Naive thymus-derived CD8-positive, alpha-beta T cell (primary cell): Measurements from ENCODE around the gene CYP4F22. TPM values are rescaled to one million over a fixed set of nuclear protein-coding genes. Genes with fewer than 3 reads are reported as not detected.
"Not testable (repeated sequence)": the region's sequence is repeated elsewhere in the genome, so short reads cannot be mapped to it uniquely, and the experiment has no call there.

Source experiments
- ATAC-seq, 2 donors: fragments of 150-1000 bp; cut with Tn5 transposase in 1 of 2; sonication (Bioruptor Pico), chemical (Tn5 transposase) in 1 of 2; 1 replicate in 1 of 2; 2 replicates in 1 of 2; pipeline ENCODE4 v1.10.0; 2021; ENCODE audit warnings: mild to moderate bottlenecking in 2 of 2, moderate library complexity in 2 of 2
- POLR2A ChIA-PET: fragments of 350-600 bp; sonication (Branson Sonifier 250); formaldehyde crosslinking; loops from one replicate; lab custom pipeline; 2021; ENCODE audit warnings: antibody characterized with exemption; lab: Charles Lee
- DNase-seq, 10 donors: peaks; one replicate each; pipeline versions ENCODE4 v3.0.0 to v3.0.0-alpha.2; 2020 to 2022
- H3K27ac Mint-ChIP-seq, 10 donors: one replicate each; pipeline ENCODE4 v1.8.0; 2020 to 2022; ENCODE audit warnings: mild to moderate bottlenecking in 10 of 10, mixed read lengths in 10 of 10, moderate library complexity in 4 of 10, inconsistent platforms in 1 of 10
- H3K27me3 Mint-ChIP-seq, 5 donors: one replicate each; pipeline ENCODE4 v1.8.0; 2021 to 2022; ENCODE audit warnings: mixed read lengths in 5 of 5
- H3K36me3 Mint-ChIP-seq, 3 donors: one replicate each; pipeline ENCODE4 v1.8.0; 2020 to 2022; ENCODE audit warnings: mixed read lengths in 3 of 3, mild to moderate bottlenecking in 2 of 3, inconsistent platforms in 1 of 3
- H3K4me1 Mint-ChIP-seq, 4 donors: one replicate each; pipeline ENCODE4 v1.8.0; 2021 to 2022; ENCODE audit warnings: mixed read lengths in 4 of 4
- H3K4me3 Mint-ChIP-seq, 10 donors: one replicate each; pipeline ENCODE4 v1.8.0; 2020 to 2022; ENCODE audit warnings: mild to moderate bottlenecking in 10 of 10, mixed read lengths in 10 of 10, moderate library complexity in 6 of 10, inconsistent platforms in 1 of 10
- H3K9me3 Mint-ChIP-seq, 9 donors: one replicate each; pipeline ENCODE4 v1.8.0; 2020 to 2022; ENCODE audit warnings: mixed read lengths in 9 of 9, mild to moderate bottlenecking in 3 of 9, inconsistent platforms in 1 of 9, moderate library complexity in 1 of 9
- polyA plus RNA-seq, 3 donors: library from polyadenylated mRNA; unstranded; fragments of 300-500 nt; fragmentation: Illumina TruSeq; gene quantifications; one replicate each; pipeline ENCODE4 v1.2.3, GENCODE V29; 2021
- total RNA-seq, 8 experiments: library from RNA in 2 of 8; stranded (reverse) in 2 of 8; gene quantifications; one replicate each; pipeline ENCODE4 v1.2.3 and lab custom pipeline; 2021 to 2026

The CYP4F22 gene
- total and polyA plus RNA-seq, 5 experiments from 2014 or later: 0.36 to 1.7 (median 0.68) TPM

- Mint-ChIP-seq H3K4me3 (no peak overlapping the region), H3K27me3 (peaks cover 12 to 43% (median 22%) of the 10 kb centered on the region in 5 donors), H3K9me3 (peaks cover 0 to 9% (median 3%) of the 10 kb centered on the region in 9 donors), H3K4me1 (peaks cover 0 to 6% (median 3%) of the 10 kb centered on the region in 4 donors), H3K36me3 (peaks cover 0 to 5% (median 5%) of the 10 kb centered on the region in 3 donors), H3K27ac (no peak overlapping the region)
- ATAC-seq: no peak
- POLR2A ChIA-PET: no interaction called here
- no peak for DNase-seq
Observed at GRCh38 chr19:15587663-15588062, 79.3 kb downstream of the CYP4F22 start.

GRCh38 chr19:15588265-15588664 is 79.9 kb downstream of the CYP4F22 start:
- Mint-ChIP-seq H3K4me3 (no peak overlapping the region), H3K27ac (no peak overlapping the region), H3K27me3 (peaks cover 12 to 45% (median 25%) of the 10 kb centered on the region in 5 donors), H3K36me3 (peaks cover 0 to 5% (median 5%) of the 10 kb centered on the region in 3 donors), H3K9me3 (peaks cover 0 to 13% (median 3%) of the 10 kb centered on the region in 9 donors), H3K4me1 (peaks cover 0 to 6% (median 3%) of the 10 kb centered on the region in 4 donors)
- POLR2A ChIA-PET: interaction anchor here (0.7 kb wide), 1 partner anchor 928 kb away, joined by 3 read pairs; no protein-coding TSS in a partner anchor
- ATAC-seq (no peak), DNase-seq (no peak)

DNA sequence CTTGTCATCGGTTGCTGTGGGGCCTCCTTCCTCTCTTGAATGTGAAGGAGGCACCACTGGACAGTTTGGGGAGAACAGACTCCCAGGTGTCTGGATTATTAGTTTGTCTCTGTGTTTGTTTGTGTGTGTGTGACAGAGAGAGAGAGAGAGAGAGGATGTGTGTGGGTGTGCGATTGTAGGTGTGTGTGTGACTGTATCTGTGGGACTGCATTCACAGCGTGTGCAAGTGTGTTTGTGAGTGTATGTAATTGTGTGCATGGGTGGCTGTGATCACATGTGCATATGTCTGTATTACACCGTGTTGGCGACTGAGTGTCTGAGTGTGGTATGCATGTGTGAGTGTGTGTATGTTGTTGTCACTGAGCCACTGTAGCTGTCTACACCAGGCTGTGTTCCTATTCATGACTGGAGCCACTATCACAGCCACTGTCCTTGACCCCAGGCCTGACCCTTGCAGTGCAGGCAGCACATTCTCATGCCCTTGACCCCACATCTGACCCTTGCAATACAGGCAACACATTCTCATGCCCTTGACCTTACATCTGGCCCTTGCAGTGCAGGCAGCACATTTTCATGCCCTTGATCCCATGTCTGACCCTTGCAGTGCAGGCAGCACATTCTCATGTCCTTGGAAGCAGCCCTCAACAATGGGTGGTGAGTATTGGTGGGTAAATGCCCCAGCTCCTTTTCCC is 81.6 kb downstream of the CYP4F22 start:
- peaks cover 21 to 54% (median 32%) of the 10 kb centered on the region in 5 donors for H3K27me3 Mint-ChIP-seq
- peaks cover 0 to 16% (median 7%) of the 10 kb centered on the region in 3 donors for H3K36me3 Mint-ChIP-seq
- POLR2A ChIA-PET: no interaction called here
- ATAC-seq (no peak), DNase-seq (no peak)
- no peak overlapping the region for H3K27ac Mint-ChIP-seq
- H3K4me3 Mint-ChIP-seq: no peak overlapping the region
- peaks cover 0 to 4% (median 0%) of the 10 kb centered on the region in 4 donors for H3K4me1 Mint-ChIP-seq
- peaks cover 0 to 16% (median 8%) of the 10 kb centered on the region in 9 donors for H3K9me3 Mint-ChIP-seq

- H3K27me3 Mint-ChIP-seq: peaks cover 27 to 63% (median 44%) of the 10 kb centered on the region in 5 donors
- H3K27ac Mint-ChIP-seq: no peak overlapping the region
- H3K4me1 Mint-ChIP-seq: peaks cover 0 to 4% (median 0%) of the 10 kb centered on the region in 4 donors
- H3K9me3 Mint-ChIP-seq: peaks cover 0 to 31% (median 12%) of the 10 kb centered on the region in 9 donors
- H3K36me3 Mint-ChIP-seq: peaks cover 0 to 28% (median 12%) of the 10 kb centered on the region in 3 donors
- no peak for ATAC-seq
- DNase-seq: no peak
- POLR2A ChIA-PET: no interaction called here
- no peak overlapping the region for H3K4me3 Mint-ChIP-seq
Observed at GRCh38 chr19:15591796-15592195, 83.5 kb downstream of the CYP4F22 start.

- H3K4me1 Mint-ChIP-seq, H3K4me3 Mint-ChIP-seq, H3K27ac Mint-ChIP-seq, DNase-seq, ATAC-seq, POLR2A ChIA-PET: not testable (repeated sequence)
- Mint-ChIP-seq H3K36me3 (peaks cover 0 to 29% (median 14%) of the 10 kb centered on the region in 3 donors), H3K27me3 (peaks cover 27 to 64% (median 44%) of the 10 kb centered on the region in 5 donors), H3K9me3 (peaks cover 0 to 34% (median 12%) of the 10 kb centered on the region in 9 donors)
Observed at GRCh38 chr19:15592506-15592905, 84.2 kb downstream of the CYP4F22 start.

GRCh38 chr19:15593766-15594165 is 85.4 kb downstream of the CYP4F22 start:
- H3K27ac Mint-ChIP-seq, POLR2A ChIA-PET, DNase-seq, H3K4me3 Mint-ChIP-seq, H3K4me1 Mint-ChIP-seq, ATAC-seq: not testable (repeated sequence)
- peaks cover 22 to 56% (median 41%) of the 10 kb centered on the region in 5 donors for H3K27me3 Mint-ChIP-seq
- H3K9me3 Mint-ChIP-seq: peaks cover 0 to 34% (median 12%) of the 10 kb centered on the region in 9 donors
- H3K36me3 Mint-ChIP-seq: peaks cover 0 to 29% (median 14%) of the 10 kb centered on the region in 3 donors

DNA sequence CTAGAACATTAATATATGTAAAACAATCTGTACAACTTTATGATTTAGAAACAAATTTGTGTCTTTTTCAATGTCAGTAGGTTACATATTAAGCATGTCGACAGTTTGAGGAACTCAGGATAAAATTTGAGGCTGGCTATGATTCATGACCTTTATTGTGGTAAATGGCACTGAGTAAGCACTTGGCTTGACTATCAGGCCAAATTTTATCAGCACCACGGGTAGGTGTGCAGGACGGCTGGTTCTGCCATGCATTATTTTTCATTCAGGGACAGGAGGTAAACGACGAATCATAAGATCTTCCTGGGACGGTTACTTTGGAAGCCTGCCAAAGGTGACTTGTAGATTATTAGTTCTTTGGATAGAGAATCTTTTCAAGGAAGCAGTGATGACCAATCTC is 86.7 kb downstream of the CYP4F22 start:
- DNase-seq (no peak), ATAC-seq (no peak)
- Mint-ChIP-seq H3K4me1 (no peaks in the 10 kb centered on the region), H3K9me3 (peaks cover 0 to 34% (median 12%) of the 10 kb centered on the region in 9 donors), H3K27ac (no peak overlapping the region), H3K4me3 (no peak overlapping the region), H3K27me3 (peaks cover 22 to 56% (median 37%) of the 10 kb centered on the region in 5 donors), H3K36me3 (peaks cover 0 to 29% (median 14%) of the 10 kb centered on the region in 3 donors)
- POLR2A ChIA-PET: no interaction called here

Other genes with a start within 250 kb of the CYP4F22 start
- 100 to 1,000 TPM; 172 to 180 TPM for gene BRD4, start 176.0 kb upstream of the CYP4F22 start, total RNA-seq
- gene BRD4, start 176.0 kb upstream of the CYP4F22 start, polyA plus RNA-seq: 10 to 100 TPM; 10.6 to 37.2 (median 11.5) TPM
- gene AKAP8, start 128.7 kb upstream of the CYP4F22 start, total RNA-seq: 10 to 100 TPM; 74.2 to 86.9 TPM
- 10 to 100 TPM; 12.8 to 16.7 (median 14.2) TPM for gene AKAP8, start 128.7 kb upstream of the CYP4F22 start, polyA plus RNA-seq
- 100 to 1,000 TPM; 231 to 232 TPM for gene AKAP8L, start 89.5 kb upstream of the CYP4F22 start, total RNA-seq
- gene AKAP8L, start 89.5 kb upstream of the CYP4F22 start, polyA plus RNA-seq: 10 to 100 TPM; 38.7 to 80.7 (median 40.6) TPM
- 10 to 100 TPM; 30.3 to 32.6 TPM for gene WIZ, start 58.6 kb upstream of the CYP4F22 start, total RNA-seq
- gene WIZ, start 58.6 kb upstream of the CYP4F22 start, polyA plus RNA-seq: 1 to 10 TPM in 1 of 3 donors, under 1 TPM in 2; 0.57 to 2.0 (median 0.75) TPM
- gene RASAL3, start 44.0 kb upstream of the CYP4F22 start, total RNA-seq: 100 to 1,000 TPM; 218 TPM
- gene RASAL3, start 44.0 kb upstream of the CYP4F22 start, polyA plus RNA-seq: 100 to 1,000 TPM in 1 of 3 donors, 10 to 100 TPM in 2; 50.5 to 159 (median 98.9) TPM
- under 1 TPM; 0.69 to 0.70 TPM for gene PGLYRP2, start 29.0 kb upstream of the CYP4F22 start, total RNA-seq
- gene PGLYRP2, start 29.0 kb upstream of the CYP4F22 start, polyA plus RNA-seq: under 1 TPM; 0.37 to 0.72 (median 0.42) TPM
- not detected for gene CYP4F8, start 106.7 kb downstream of the CYP4F22 start, total RNA-seq
- not detected for gene CYP4F8, start 106.7 kb downstream of the CYP4F22 start, polyA plus RNA-seq
- gene CYP4F3, start 132.4 kb downstream of the CYP4F22 start, total RNA-seq: not detected
- gene CYP4F3, start 132.4 kb downstream of the CYP4F22 start, polyA plus RNA-seq: not detected
- gene CYP4F12, start 164.6 kb downstream of the CYP4F22 start, total RNA-seq: 1 to 10 TPM; 1.8 to 1.9 TPM
- not detected for gene CYP4F12, start 164.6 kb downstream of the CYP4F22 start, polyA plus RNA-seq
- gene OR10H2, start 219.5 kb downstream of the CYP4F22 start, total RNA-seq: not detected
- not detected for gene OR10H2, start 219.5 kb downstream of the CYP4F22 start, polyA plus RNA-seq
- gene OR10H3, start 229.5 kb downstream of the CYP4F22 start, total RNA-seq: not detected
- not detected for gene OR10H3, start 229.5 kb downstream of the CYP4F22 start, polyA plus RNA-seq